Stomach smooth muscle (tissue), 2 donors: Measurements from ENCODE around the gene DMRTA2.

Source experiments
- H3K27ac ChIP-seq: one replicate; pipeline ENCODE4 v1.7.0; 2013; ENCODE audit warnings: mild to moderate bottlenecking, low read length, inconsistent platforms
- H3K27me3 ChIP-seq, 2 donors: one replicate each; pipeline ENCODE4 v1.7.0; 2013; ENCODE audit warnings: low read length in 2 of 2; ENCODE audit not compliant: insufficient read depth in 2 of 2, control insufficient read depth in 1 of 2
- H3K36me3 ChIP-seq, 2 donors: one replicate each; pipeline ENCODE4 v1.7.0; 2013; ENCODE audit warnings: low read length in 2 of 2; ENCODE audit not compliant: control insufficient read depth in 2 of 2, insufficient read depth in 2 of 2
- H3K4me1 ChIP-seq: one replicate; pipeline ENCODE4 v1.7.0; 2013; ENCODE audit warnings: low read length; ENCODE audit not compliant: control insufficient read depth, insufficient read depth
- H3K4me3 ChIP-seq, 2 donors: one replicate each; pipeline ENCODE4 v1.7.0; 2013; ENCODE audit warnings: low read length in 2 of 2
- H3K9ac ChIP-seq, 2 donors: one replicate each; pipeline ENCODE4 v1.7.0; 2013; ENCODE audit warnings: low read length in 2 of 2, mild to moderate bottlenecking in 1 of 2
- H3K9me3 ChIP-seq, 2 donors: one replicate each; pipeline ENCODE4 v1.7.0; 2013; ENCODE audit warnings: low read length in 2 of 2; ENCODE audit not compliant: control insufficient read depth in 2 of 2
- donor health status: healthy.
- donor health status: Pancreatic carcinoma.

The DMRTA2 gene

DNA sequence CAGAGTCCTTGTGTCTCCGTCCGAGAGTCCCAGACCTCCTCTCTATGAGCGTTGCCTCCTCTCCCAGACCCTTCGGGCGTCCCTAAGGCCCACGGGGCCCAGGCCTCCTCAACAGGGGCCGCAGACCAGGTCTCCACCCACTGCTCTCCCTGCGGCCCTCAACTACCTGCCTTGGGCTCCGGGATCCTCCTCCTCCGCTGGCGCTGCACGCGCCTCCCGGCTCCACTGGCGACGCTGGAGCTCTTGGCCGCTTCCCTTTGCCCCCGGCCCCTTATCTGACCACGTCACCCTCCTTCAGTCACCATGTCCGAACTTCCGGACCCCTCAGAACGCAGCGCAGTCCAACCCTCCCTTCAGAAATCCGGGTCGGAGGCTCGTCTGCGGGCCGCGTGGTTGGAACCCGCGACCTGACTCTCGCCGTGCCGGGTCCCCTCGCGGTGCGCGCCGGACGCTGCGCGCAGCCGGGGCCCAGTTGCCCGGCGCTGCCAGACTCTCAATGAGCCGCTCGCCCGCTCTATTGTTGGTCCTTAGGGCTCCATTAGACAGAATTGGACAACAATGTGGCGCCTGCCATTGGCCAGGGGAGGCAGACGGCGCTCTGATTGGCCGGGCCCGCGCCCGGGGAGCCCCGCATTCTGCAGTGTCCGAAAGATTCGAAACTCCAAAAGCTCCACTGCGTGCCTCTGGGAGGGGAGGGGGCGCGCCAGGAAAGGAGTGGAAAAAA lies at the start of gene DMRTA2:
Gene DMRTA2, minus strand, starts transcription at position 498 of the 724 bp plus-strand sequence. CDS start 1,907 bp downstream, outside the sequence.
- Histone ChIP-seq H3K9me3 (peaks cover 0 to 3% of the 10 kb centered on the region in 2 donors), H3K36me3 (no peaks in the 10 kb centered on the region), H3K27ac (no peak within 1 kb of the TSS), H3K9ac (no peak within 1 kb of the TSS), H3K4me1 (peaks cover 55% of the 10 kb centered on the region), H3K4me3 (peak within 1 kb of the TSS; percentile 21 to 67), H3K27me3 (peaks cover 78 to 98% of the 10 kb centered on the region in 2 donors)

DNA sequence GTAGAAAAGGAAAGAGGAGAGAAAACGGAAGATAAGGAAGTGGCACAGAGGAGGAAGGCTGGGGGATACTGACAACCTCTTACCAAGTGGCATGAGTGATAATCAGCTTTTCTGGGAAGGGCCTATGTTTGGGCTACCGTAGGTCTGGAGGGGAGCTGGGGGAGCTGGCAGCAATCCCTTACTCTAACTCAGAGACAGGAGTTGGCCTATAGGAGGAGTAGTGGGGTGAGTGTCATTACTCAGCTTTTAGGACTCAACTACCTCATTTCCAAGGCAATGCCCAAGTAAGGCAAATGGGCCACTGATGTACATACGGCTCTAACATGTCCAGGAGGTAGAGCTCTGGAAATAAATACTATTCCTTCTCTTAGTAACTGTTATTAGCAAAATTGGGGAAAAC lies 48.7 kb upstream of the DMRTA2 start:
- Histone ChIP-seq H3K4me3 (no peak overlapping the region), H3K9ac (no peak overlapping the region), H3K27ac (no peak overlapping the region), H3K4me1 (no peaks in the 10 kb centered on the region), H3K9me3 (no peaks in the 10 kb centered on the region), H3K27me3 (no peaks in the 10 kb centered on the region), H3K36me3 (peaks cover 8 to 23% of the 10 kb centered on the region in 2 donors)

DNA sequence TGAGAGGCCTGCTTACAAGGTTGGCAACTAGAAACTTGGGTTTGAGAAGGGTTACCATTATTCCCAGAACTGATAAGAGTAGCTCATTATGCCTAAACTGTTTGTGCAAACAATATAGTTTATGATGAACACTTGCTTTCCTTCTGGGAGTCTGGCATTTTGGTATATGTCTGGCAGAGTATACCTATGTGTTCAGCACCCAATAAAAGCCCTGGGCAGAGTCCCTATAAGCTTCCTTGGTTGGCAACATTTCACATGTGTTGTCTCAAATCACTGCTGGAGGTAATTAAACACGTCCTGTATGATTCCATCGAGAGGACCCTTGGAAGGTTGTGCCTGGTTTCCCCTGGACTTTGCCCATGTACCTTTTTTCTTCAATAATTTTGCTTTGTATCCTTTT lies 39.7 kb upstream of the DMRTA2 start:
- Histone ChIP-seq H3K9ac (no peak overlapping the region), H3K27ac (no peak overlapping the region), H3K36me3 (no peaks in the 10 kb centered on the region), H3K4me3 (no peak overlapping the region), H3K27me3 (no peaks in the 10 kb centered on the region), H3K4me1 (no peaks in the 10 kb centered on the region), H3K9me3 (no peaks in the 10 kb centered on the region)

DNA sequence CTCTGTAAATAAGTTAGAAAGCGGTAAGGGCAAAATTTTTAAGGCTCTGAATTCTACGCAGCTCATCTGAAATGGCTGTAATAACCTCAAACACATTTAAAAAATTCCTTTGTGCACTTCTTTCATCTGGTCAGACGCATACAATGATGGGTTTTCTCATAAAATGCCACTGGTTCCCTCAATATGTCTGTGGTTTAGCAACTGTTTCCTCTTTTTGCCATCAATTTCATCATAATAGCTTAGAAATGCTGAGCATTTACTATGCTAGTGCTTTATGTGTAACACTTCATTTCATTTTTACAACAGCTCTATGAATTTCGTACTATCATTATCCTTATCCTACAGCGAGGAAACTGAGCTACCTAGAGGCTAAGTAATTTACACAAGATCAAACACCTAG lies 35.3 kb upstream of the DMRTA2 start:
- Histone ChIP-seq H3K9me3 (no peaks in the 10 kb centered on the region), H3K4me3 (no peak overlapping the region), H3K27ac (no peak overlapping the region), H3K9ac (no peak overlapping the region), H3K27me3 (no peaks in the 10 kb centered on the region), H3K36me3 (no peaks in the 10 kb centered on the region), H3K4me1 (no peaks in the 10 kb centered on the region)

DNA sequence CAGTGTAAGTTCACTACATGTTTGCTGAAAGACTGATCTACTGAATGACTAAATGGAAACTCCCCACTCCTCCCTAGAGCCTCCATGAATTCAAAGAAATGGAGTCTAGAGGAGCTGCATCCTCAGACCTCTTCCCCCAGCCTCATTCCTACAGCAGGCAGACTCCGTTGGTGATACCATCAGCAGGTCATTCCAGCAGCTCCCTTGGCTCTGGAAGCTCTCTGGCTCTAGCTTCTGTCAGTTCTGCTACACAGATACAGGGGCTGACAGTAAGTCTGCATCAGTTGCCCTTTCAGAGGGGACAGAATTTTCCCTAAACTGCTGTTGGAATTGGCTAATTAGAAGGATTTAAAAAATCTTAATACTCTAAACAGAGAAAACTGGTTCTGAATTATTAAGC lies 31.7 kb upstream of the DMRTA2 start:
- Histone ChIP-seq H3K9ac (no peak overlapping the region), H3K4me3 (no peak overlapping the region), H3K9me3 (no peaks in the 10 kb centered on the region), H3K27me3 (no peaks in the 10 kb centered on the region), H3K27ac (no peak overlapping the region), H3K4me1 (no peaks in the 10 kb centered on the region), H3K36me3 (peaks cover 3% of the 10 kb centered on the region in 2 donors)

GRCh38 chr1:50453266-50453665 lies 30.0 kb upstream of the DMRTA2 start:
- H3K4me1 ChIP-seq: no peaks in the 10 kb centered on the region
- H3K27me3 ChIP-seq: no peaks in the 10 kb centered on the region
- H3K9ac ChIP-seq: no peak overlapping the region
- H3K36me3 ChIP-seq: peaks cover 3% of the 10 kb centered on the region in 2 donors
- no peak overlapping the region for H3K4me3 ChIP-seq
- no peaks in the 10 kb centered on the region for H3K9me3 ChIP-seq
- H3K27ac ChIP-seq: no peak overlapping the region

- Histone ChIP-seq H3K9ac (no peak overlapping the region), H3K4me3 (no peak overlapping the region), H3K36me3 (peaks cover 3% of the 10 kb centered on the region in 2 donors), H3K4me1 (no peaks in the 10 kb centered on the region), H3K27me3 (no peaks in the 10 kb centered on the region), H3K27ac (no peak overlapping the region), H3K9me3 (no peaks in the 10 kb centered on the region)
Observed at GRCh38 chr1:50452700-50453099, 29.5 kb upstream of the DMRTA2 start.

GRCh38 chr1:50450861-50451653 lies 27.8 kb upstream of the DMRTA2 start:
- H3K4me1 ChIP-seq: no peaks in the 10 kb centered on the region
- no peak overlapping the region for H3K4me3 ChIP-seq
- H3K9me3 ChIP-seq: no peaks in the 10 kb centered on the region
- H3K27ac ChIP-seq: no peak overlapping the region
- H3K36me3 ChIP-seq: peaks cover 3% of the 10 kb centered on the region in 2 donors
- H3K27me3 ChIP-seq: no peaks in the 10 kb centered on the region
- H3K9ac ChIP-seq: no peak overlapping the region

GRCh38 chr1:50447961-50448360 lies 24.7 kb upstream of the DMRTA2 start:
- Histone ChIP-seq H3K9ac (no peak overlapping the region), H3K4me3 (no peak overlapping the region), H3K27me3 (no peaks in the 10 kb centered on the region), H3K4me1 (no peaks in the 10 kb centered on the region), H3K27ac (no peak overlapping the region), H3K36me3 (peaks cover 3% of the 10 kb centered on the region in 2 donors), H3K9me3 (no peaks in the 10 kb centered on the region)

DNA sequence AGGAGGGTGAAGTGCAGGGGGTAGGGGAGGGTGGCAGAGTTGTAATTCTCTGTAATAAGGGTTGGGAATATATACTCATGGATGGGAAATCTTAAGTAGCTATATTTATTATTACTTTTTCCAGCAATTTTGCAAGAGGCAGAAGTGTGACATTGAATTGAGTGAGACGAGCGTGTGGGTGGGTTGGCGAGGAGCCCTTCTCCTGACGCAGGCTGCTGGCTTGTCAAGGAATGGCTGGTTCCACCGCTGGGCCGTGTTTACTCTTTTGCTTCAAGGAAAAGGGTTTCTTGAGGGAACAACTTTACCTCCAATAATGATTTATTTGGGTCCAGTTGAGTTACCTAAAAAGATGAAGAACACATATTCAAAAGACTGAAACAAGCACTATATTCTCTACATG lies 17.9 kb upstream of the DMRTA2 start:
- H3K4me3 ChIP-seq: no peak overlapping the region
- no peaks in the 10 kb centered on the region for H3K27me3 ChIP-seq
- H3K9me3 ChIP-seq: no peaks in the 10 kb centered on the region
- H3K27ac ChIP-seq: no peak overlapping the region
- no peaks in the 10 kb centered on the region for H3K4me1 ChIP-seq
- no peak overlapping the region for H3K9ac ChIP-seq
- peaks cover 11 to 18% of the 10 kb centered on the region in 2 donors for H3K36me3 ChIP-seq

GRCh38 chr1:50438945-50439344 lies 15.7 kb upstream of the DMRTA2 start:
- Histone ChIP-seq H3K9ac (no peak overlapping the region), H3K4me3 (no peak overlapping the region), H3K4me1 (no peaks in the 10 kb centered on the region), H3K27me3 (no peaks in the 10 kb centered on the region), H3K36me3 (peaks cover 11 to 18% of the 10 kb centered on the region in 2 donors), H3K27ac (no peak overlapping the region), H3K9me3 (no peaks in the 10 kb centered on the region)
